GM23248 (cell line): ENCODE data around the gene RPL26. TPM values are rescaled to one million over a fixed set of nuclear protein-coding genes. Genes with fewer than 3 reads are reported as not detected.

Experiments
- DNase-seq: peaks from one replicate; pipeline ENCODE4 v3.0.0-alpha.2; 2015
- H2AFZ ChIP-seq: fragments of 200-600 bp; sonication (generic); 2 replicates; pipeline ENCODE4 v1.6.1; 2016; ENCODE audit warnings: antibody characterized with exemption
- H3F3A ChIP-seq: fragments of 200-600 bp; sonication (generic); 2 replicates; pipeline ENCODE4 v1.6.1; 2016; ENCODE audit warnings: mild to moderate bottlenecking, antibody characterized with exemption, mixed run types; ENCODE audit not compliant: insufficient read depth
- H3K27ac ChIP-seq: fragments of 200-600 bp; sonication (generic); 2 replicates; pipeline ENCODE4 v1.5.1; 2016; ENCODE audit warnings: mild to moderate bottlenecking
- H3K27me3 ChIP-seq: fragments of 200-600 bp; sonication (generic); replicated peaks from 2 replicates; pipeline ENCODE4 v1.6.1; 2016; ENCODE audit warnings: mild to moderate bottlenecking; ENCODE audit not compliant: insufficient read depth
- H3K36me3 ChIP-seq: fragments of 200-600 bp; sonication (generic); 2 replicates; pipeline ENCODE4 v1.6.1; 2016; ENCODE audit warnings: low read depth, mild to moderate bottlenecking
- H3K4me1 ChIP-seq: fragments of 200-600 bp; sonication (generic); 2 replicates; pipeline ENCODE4 v1.6.1; 2016; ENCODE audit warnings: mild to moderate bottlenecking; ENCODE audit not compliant: insufficient read depth
- H3K4me2 ChIP-seq: fragments of 200-600 bp; sonication (generic); one replicate; pipeline ENCODE4 v1.6.1; 2016; ENCODE audit warnings: mild to moderate bottlenecking; ENCODE audit not compliant: unreplicated experiment
- H3K4me3 ChIP-seq: fragments of 200-600 bp; sonication (generic); 2 replicates; pipeline ENCODE4 v1.5.1; 2016; ENCODE audit warnings: mild to moderate bottlenecking
- H3K79me2 ChIP-seq: fragments of 200-600 bp; sonication (generic); 2 replicates; pipeline ENCODE4 v1.6.1; 2016; ENCODE audit warnings: mild to moderate bottlenecking; ENCODE audit not compliant: insufficient read depth
- H3K9ac ChIP-seq: fragments of 200-600 bp; sonication (generic); 2 replicates; pipeline ENCODE4 v1.6.1; 2016; ENCODE audit warnings: mild to moderate bottlenecking
- H3K9me2 ChIP-seq: fragments of 200-600 bp; sonication (generic); 2 replicates; pipeline ENCODE4 v1.6.1; 2016; ENCODE audit warnings: mixed run types, mild to moderate bottlenecking, moderate library complexity; ENCODE audit not compliant: insufficient read depth
- H3K9me3 ChIP-seq: fragments of 200-600 bp; sonication (generic); one replicate; pipeline ENCODE4 v1.6.1; 2017; ENCODE audit warnings: low read depth
- H4K20me1 ChIP-seq: fragments of 200-600 bp; sonication (generic); 2 replicates; pipeline ENCODE4 v1.6.0; 2016; ENCODE audit not compliant: insufficient read depth
- EZH2 ChIP-seq: fragments of 200-600 bp; sonication (generic); IDR thresholded peaks from 2 replicates; pipeline ENCODE4 v1.6.1; 2018; ENCODE audit warnings: antibody characterized with exemption, mild to moderate bottlenecking; ENCODE audit not compliant: insufficient read depth, poor library complexity, severe bottlenecking
- EZH2phosphoT487 ChIP-seq: fragments of 200-600 bp; sonication (generic); IDR thresholded peaks from 2 replicates; pipeline ENCODE4 v1.6.1; 2018; ENCODE audit warnings: antibody characterized with exemption, moderate library complexity, mild to moderate bottlenecking, low read depth; ENCODE audit not compliant: insufficient read depth
- WGBS, 2 experiments: methylation state at CpG; one replicate each; pipeline ENCODE4 v1.1.6; 2015 to 2017; ENCODE audit warnings: low lambda C conversion rate in 2 of 2, low coverage in 1 of 2; ENCODE audit errors: missing lambda C conversion rate in 2 of 2; 5-methylcytosine and 5-hydroxymethylcytosine counted together
- in situ Hi-C: fragments of 300-500 bp; cut with MboI; formaldehyde crosslinking; loops from 2 replicates; pipeline ENCODE4 v1.15.0; 2020
- polyA plus RNA-seq: library from polyadenylated mRNA; unstranded; fragments of >200 nt; fragmentation: Nextera tagmentation; extraction: Ambion mirVana; gene quantifications from 2 replicates; pipeline ENCODE4 v1.2.1, GENCODE V29; 2016
- total RNA-seq: library from RNA; depleted of rRNA; stranded (reverse); fragments of >200 nt; shearing (Covaris generic); gene quantifications from 2 replicates; pipeline ENCODE4 v1.2.3, GENCODE V29; 2014

The RPL26 gene
- total and polyA plus RNA-seq, 2 experiments from 2014 or later = 522 to 2,122 TPM

DNA sequence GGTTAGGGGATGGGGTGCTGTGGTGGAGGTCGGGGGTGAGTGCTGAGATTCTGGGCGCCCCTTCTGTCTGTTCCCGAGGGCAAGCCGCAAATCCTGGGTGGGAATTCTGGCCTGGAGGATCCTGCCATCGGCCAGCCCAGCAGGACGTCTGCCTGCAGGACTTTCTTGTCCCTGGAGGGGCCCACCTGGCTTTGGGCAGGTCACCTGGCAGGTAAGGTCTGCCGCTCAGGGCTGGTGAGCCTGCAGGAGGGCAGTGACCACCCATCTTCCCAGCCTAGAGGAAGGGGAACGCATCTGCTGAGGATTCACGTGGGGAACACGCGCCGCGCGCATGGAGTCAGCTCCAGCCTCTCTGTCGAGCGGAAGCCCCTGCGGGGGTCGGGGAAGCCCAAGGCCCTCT is 9.3 kb upstream of the RPL26 start:
- no peak overlapping the region for H3K27ac ChIP-seq
- no peaks in the 10 kb centered on the region for H4K20me1 ChIP-seq
- no peak for DNase-seq
- no peak overlapping the region for H2AFZ ChIP-seq
- TF ChIP-seq EZH2 (no peak), EZH2phosphoT487 (no peak)
- peaks cover 13% of the 10 kb centered on the region; the same call in 1 of the 2 replicates for H3K27me3 ChIP-seq
- no peak overlapping the region for H3K4me3 ChIP-seq
- H3K9me2 ChIP-seq = no peaks in the 10 kb centered on the region
- no peaks in the 10 kb centered on the region for H3K79me2 ChIP-seq
- no peaks in the 10 kb centered on the region for H3K9me3 ChIP-seq
- no peak overlapping the region for H3K9ac ChIP-seq
- H3F3A ChIP-seq = no peaks in the 10 kb centered on the region
- peaks cover 9% of the 10 kb centered on the region for H3K4me1 ChIP-seq
- no peaks in the 10 kb centered on the region for H3K36me3 ChIP-seq
- 69 to 71% methylated on average over 13 to 18 of the region's 18 CpGs for WGBS, 2 experiments
- in situ Hi-C loops = no loop called here
- no peak overlapping the region for H3K4me2 ChIP-seq

DNA sequence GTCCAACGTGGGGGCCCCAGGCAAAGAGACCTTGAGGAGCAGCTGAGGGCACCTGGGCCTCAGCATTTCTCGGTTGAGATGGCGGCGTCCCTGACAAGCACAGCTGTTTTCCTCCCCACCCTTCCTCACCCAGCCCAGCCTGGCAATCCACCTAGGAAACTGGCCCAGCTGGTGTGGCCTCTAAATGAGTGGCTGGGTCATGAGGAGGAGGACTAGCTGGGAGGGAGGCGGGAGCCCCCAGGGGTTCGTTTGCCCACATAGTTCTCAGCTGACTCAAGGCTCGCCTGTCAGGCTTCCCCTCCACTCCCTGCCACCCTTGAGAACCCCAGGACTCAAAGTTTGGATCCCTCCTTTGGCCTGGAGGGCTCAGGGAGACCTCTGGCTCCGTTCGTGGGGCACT is 8.7 kb upstream of the RPL26 start:
- in situ Hi-C loops = no loop called here
- Histone ChIP-seq H3F3A (no peaks in the 10 kb centered on the region), H4K20me1 (no peaks in the 10 kb centered on the region), H3K27ac (no peak overlapping the region), H3K4me2 (no peak overlapping the region), H3K27me3 (peaks cover 13% of the 10 kb centered on the region; the same call in 1 of the 2 replicates), H3K79me2 (no peaks in the 10 kb centered on the region), H3K9me2 (no peaks in the 10 kb centered on the region), H3K36me3 (no peaks in the 10 kb centered on the region), H3K9ac (no peak overlapping the region), H3K9me3 (no peaks in the 10 kb centered on the region), H2AFZ (no peak overlapping the region), H3K4me1 (peaks cover 9% of the 10 kb centered on the region), H3K4me3 (no peak overlapping the region)
- DNase-seq = peak; percentile 56
- WGBS, 2 experiments = 15 to 19% methylated on average over 9 of the region's 9 CpGs
- TF ChIP-seq EZH2phosphoT487 (no peak), EZH2 (no peak)

DNA sequence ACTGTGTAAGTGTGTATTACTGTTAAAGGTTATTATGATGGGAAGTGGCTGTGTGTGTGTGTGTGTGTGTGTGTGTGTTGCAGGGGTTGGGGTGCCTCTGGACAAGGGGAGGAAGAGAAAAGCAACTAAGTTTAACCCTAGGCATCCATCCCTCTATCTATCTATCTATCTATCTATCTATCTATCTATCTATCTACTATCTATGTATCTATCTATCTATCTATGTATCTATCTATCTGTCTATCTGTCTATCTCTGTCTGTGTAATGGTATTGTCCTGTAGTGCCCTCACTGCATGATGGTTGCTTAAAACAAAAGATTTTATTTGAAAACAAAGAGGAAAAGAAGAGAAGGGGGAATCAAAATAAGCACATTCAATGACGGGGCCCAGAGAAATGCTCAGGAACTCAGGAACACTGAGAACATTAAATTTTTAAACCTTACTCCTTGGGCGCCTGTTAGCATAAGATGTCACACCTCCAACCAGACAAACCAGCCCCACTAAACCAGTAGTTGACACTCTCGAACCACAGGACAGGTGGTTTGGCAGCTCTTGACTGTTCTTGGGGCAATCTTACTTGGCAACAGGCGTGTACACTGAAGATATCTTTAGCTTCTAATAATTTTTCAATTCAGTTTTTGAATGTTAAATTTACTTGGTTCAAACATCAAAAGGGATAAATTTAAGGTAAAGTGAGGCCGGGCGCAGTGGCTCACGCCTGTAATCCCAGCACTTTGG is 5.1 kb upstream of the RPL26 start:
- Histone ChIP-seq H3K36me3 (no peaks in the 10 kb centered on the region), H4K20me1 (no peaks in the 10 kb centered on the region), H3K9me3 (no peaks in the 10 kb centered on the region), H3K79me2 (no peaks in the 10 kb centered on the region), H2AFZ (no peak overlapping the region), H3K27ac (no peak overlapping the region), H3K4me1 (peaks cover 25% of the 10 kb centered on the region), H3K4me3 (no peak overlapping the region), H3F3A (peaks cover 9% of the 10 kb centered on the region), H3K4me2 (no peak overlapping the region), H3K9me2 (no peaks in the 10 kb centered on the region), H3K27me3 (no peaks in the 10 kb centered on the region), H3K9ac (no peak overlapping the region)
- DNase-seq = no peak
- 96 to 98% methylated on average over 7 of the region's 7 CpGs for WGBS, 2 experiments
- TF ChIP-seq EZH2phosphoT487 (no peak), EZH2 (no peak)
- in situ Hi-C loops = no loop called here

DNA sequence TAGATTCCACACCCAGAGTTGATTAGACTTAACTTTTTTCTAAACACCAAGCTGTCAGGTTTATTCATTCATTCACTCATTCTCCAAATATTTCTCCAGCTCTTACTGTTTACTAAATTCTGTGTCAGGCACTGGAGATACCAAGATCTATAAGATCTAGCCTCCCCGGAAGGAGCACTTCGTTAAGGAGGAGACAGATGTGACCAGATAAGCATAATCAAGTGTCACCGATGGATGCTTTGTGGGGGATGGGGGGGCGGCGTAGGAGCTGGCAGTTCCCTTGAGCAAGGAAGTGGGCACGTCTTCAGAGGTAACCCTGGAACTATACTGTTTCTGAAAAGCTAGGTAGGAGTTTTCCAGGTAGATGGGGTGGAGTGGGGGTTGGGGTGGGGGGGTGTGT is 3.8 kb upstream of the RPL26 start:
- Histone ChIP-seq H3K4me3 (no peak overlapping the region), H3K27ac (no peak overlapping the region), H3K4me1 (peaks cover 25% of the 10 kb centered on the region), H3K27me3 (no peaks in the 10 kb centered on the region), H3K4me2 (no peak overlapping the region), H3K9ac (no peak overlapping the region), H4K20me1 (no peaks in the 10 kb centered on the region), H3F3A (peaks cover 20% of the 10 kb centered on the region), H2AFZ (no peak overlapping the region), H3K79me2 (peaks cover 12% of the 10 kb centered on the region), H3K9me2 (no peaks in the 10 kb centered on the region), H3K9me3 (no peaks in the 10 kb centered on the region), H3K36me3 (peaks cover 4% of the 10 kb centered on the region)
- TF ChIP-seq EZH2phosphoT487 = no peak
- no peak for TF ChIP-seq EZH2
- no peak for DNase-seq
- WGBS, 2 experiments = 67 to 76% methylated on average over 6 of the region's 6 CpGs
- in situ Hi-C loops = no loop called here
